GM23338 (cell line): ENCODE results near the gene SLC49A4.

Experiments
- EZH2 ChIP-seq: fragments of 200-600 bp; sonication (generic); IDR thresholded peaks from one replicate; pipeline ENCODE4 v1.8.0; 2017; ENCODE audit warnings: antibody characterized with exemption, mild to moderate bottlenecking, low read depth; ENCODE audit not compliant: unreplicated experiment
- NANOG ChIP-seq: IDR thresholded peaks from 2 replicates; pipeline ENCODE4 v1.6.1; 2016; ENCODE audit warnings: antibody characterized with exemption, borderline replicate concordance
- TF ChIP-seq, protein P1 (sequence below), 2 experiments: fragments of 200-600 bp in 1 of 2; sonication (generic) in 1 of 2; conservative IDR thresholded peaks; 2 replicates each; pipeline versions ENCODE4 v1.5.1 to v1.6.1; 2016 to 2017; ENCODE audit warnings: antibody characterized with exemption in 2 of 2, low read depth in 2 of 2, mild to moderate bottlenecking in 2 of 2, moderate library complexity in 1 of 2

GRCh38 chr3:122902326-122902725, 107.5 kb downstream of the SLC49A4 start:
- TF ChIP-seq, protein P1, sequence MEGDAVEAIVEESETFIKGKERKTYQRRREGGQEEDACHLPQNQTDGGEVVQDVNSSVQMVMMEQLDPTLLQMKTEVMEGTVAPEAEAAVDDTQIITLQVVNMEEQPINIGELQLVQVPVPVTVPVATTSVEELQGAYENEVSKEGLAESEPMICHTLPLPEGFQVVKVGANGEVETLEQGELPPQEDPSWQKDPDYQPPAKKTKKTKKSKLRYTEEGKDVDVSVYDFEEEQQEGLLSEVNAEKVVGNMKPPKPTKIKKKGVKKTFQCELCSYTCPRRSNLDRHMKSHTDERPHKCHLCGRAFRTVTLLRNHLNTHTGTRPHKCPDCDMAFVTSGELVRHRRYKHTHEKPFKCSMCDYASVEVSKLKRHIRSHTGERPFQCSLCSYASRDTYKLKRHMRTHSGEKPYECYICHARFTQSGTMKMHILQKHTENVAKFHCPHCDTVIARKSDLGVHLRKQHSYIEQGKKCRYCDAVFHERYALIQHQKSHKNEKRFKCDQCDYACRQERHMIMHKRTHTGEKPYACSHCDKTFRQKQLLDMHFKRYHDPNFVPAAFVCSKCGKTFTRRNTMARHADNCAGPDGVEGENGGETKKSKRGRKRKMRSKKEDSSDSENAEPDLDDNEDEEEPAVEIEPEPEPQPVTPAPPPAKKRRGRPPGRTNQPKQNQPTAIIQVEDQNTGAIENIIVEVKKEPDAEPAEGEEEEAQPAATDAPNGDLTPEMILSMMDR (conservative IDR thresholded peaks at IDR 0.05; ENCODE audit: low read depth in 2 of 2), result no peak
- no peak for TF ChIP-seq NANOG
- TF ChIP-seq EZH2, result no peak
